K562 (cell line): ENCODE data around the gene BNIPL.

Source experiments
- TF ChIP-seq, protein P1 (sequence below): fragments of 250-450 bp; sonication (Bioruptor Pico); IDR thresholded peaks from 2 replicates; pipeline ENCODE4 v1.8.0; 2021; ENCODE audit warnings: mild to moderate bottlenecking, moderate library complexity
- TF ChIP-seq, protein P2 (sequence below), 3 experiments: IDR thresholded peaks in 2 of 3; conservative IDR thresholded peaks in 1 of 3; 2 replicates each; pipeline ENCODE4 v1.5.1; 2011 to 2012; ENCODE audit warnings: low read length in 3 of 3, mild to moderate bottlenecking in 3 of 3, control low read depth in 2 of 3, improper control_type of control experiment in 1 of 3, inconsistent platforms in 1 of 3, low read depth in 1 of 3, mixed read lengths in 1 of 3, moderate library complexity in 1 of 3; ENCODE audit not compliant: insufficient read depth in 2 of 3

DNA sequence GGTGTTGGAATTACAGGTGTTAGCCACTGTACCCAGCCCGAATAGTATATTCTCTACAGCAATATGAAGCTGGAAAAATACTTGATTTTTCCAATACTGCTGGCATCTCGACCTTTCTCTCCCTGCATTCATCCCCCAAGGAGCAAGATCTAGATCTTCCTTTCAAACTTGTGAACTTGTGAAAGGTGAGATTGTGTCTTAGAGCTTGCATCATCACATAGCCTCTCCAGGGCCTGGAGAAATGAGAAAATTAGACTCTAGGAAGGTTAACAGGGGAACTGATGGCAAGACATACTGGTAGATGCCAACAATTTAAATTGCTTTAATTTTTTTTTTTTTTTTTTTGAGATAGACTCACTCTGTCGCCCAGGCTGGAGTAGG, 26.1 kb upstream of the BNIPL start:
- TF ChIP-seq, protein P1, sequence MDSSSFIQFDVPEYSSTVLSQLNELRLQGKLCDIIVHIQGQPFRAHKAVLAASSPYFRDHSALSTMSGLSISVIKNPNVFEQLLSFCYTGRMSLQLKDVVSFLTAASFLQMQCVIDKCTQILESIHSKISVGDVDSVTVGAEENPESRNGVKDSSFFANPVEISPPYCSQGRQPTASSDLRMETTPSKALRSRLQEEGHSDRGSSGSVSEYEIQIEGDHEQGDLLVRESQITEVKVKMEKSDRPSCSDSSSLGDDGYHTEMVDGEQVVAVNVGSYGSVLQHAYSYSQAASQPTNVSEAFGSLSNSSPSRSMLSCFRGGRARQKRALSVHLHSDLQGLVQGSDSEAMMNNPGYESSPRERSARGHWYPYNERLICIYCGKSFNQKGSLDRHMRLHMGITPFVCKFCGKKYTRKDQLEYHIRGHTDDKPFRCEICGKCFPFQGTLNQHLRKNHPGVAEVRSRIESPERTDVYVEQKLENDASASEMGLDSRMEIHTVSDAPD (CRISPR knock-in tag): no peak
- TF ChIP-seq, protein P2, sequence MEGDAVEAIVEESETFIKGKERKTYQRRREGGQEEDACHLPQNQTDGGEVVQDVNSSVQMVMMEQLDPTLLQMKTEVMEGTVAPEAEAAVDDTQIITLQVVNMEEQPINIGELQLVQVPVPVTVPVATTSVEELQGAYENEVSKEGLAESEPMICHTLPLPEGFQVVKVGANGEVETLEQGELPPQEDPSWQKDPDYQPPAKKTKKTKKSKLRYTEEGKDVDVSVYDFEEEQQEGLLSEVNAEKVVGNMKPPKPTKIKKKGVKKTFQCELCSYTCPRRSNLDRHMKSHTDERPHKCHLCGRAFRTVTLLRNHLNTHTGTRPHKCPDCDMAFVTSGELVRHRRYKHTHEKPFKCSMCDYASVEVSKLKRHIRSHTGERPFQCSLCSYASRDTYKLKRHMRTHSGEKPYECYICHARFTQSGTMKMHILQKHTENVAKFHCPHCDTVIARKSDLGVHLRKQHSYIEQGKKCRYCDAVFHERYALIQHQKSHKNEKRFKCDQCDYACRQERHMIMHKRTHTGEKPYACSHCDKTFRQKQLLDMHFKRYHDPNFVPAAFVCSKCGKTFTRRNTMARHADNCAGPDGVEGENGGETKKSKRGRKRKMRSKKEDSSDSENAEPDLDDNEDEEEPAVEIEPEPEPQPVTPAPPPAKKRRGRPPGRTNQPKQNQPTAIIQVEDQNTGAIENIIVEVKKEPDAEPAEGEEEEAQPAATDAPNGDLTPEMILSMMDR (IDR thresholded peaks at IDR 0.05 in 2 of 3, conservative IDR thresholded peaks at IDR 0.05 in 1 of 3; ENCODE audit: insufficient read depth in 2 of 3, low read depth in 1 of 3, low read length in 3 of 3): no peak
